Prostate gland (tissue), 2 donors: Measurements from ENCODE around the gene TMEM100.

ENCODE experiments used
- CTCF ChIP-seq, 4 experiments: fragments of 200-600 bp in 2 of 4; fragments of 450-650 bp in 2 of 4; sonication (generic) in 2 of 4; IDR thresholded peaks; 1 replicate in 3 of 4; 2 replicates in 1 of 4; pipeline ENCODE4 v1.5.1; 2016 to 2019; ENCODE audit warnings: antibody characterized with exemption in 4 of 4, mild to moderate bottlenecking in 2 of 4, moderate library complexity in 2 of 4
- POLR2A ChIP-seq: fragments of 450-650 bp; IDR thresholded peaks from one replicate; pipeline ENCODE4 v1.6.1; 2016; ENCODE audit warnings: antibody characterized with exemption, mild to moderate bottlenecking
- POLR2AphosphoS5 ChIP-seq: sonication (generic); formaldehyde crosslinking; IDR thresholded peaks from one replicate; pipeline ENCODE4 v1.6.1; 2017; ENCODE audit warnings: antibody characterized with exemption

- no peak for TF ChIP-seq POLR2AphosphoS5
- no peak for TF ChIP-seq CTCF (IDR thresholded peaks at IDR 0.05)
- no peak for TF ChIP-seq POLR2A
Measured at GRCh38 chr17:55722016-55722736, 488 bp downstream of the TMEM100 start.
